PC-9 (cell line): ENCODE measurements around the gene SRA1. TPM values are rescaled to one million over a fixed set of nuclear protein-coding genes. Genes with fewer than 3 reads are reported as not detected.
A peak's percentile ranks its signal among the peaks of the same experiment; 100 is the strongest.

ENCODE experiments used
- BruUV-seq: library from RNA; stranded (reverse); fragments of 400-500 nt; replicated peaks from 2 replicates; lab custom pipeline; 2021; lab: Mats Ljungman, UMichigan
- CTCF ChIA-PET: fragments of 300-600 bp; sonication (Branson Sonifier 250); formaldehyde crosslinking; loops from one replicate; lab custom pipeline; 2022; ENCODE audit warnings: antibody characterized with exemption; lab: Charles Lee
- POLR2A ChIA-PET: fragments of 300-600 bp; sonication (Branson Sonifier 250); formaldehyde crosslinking; loops from one replicate; lab custom pipeline; 2022; ENCODE audit warnings: antibody characterized with exemption; ENCODE audit not compliant: unreplicated experiment; lab: Charles Lee
- DNase-seq, 2 experiments: peaks; one replicate each; pipeline versions ENCODE4 v3.0.0 to v3.0.0-alpha.2; 2015 to 2022; ENCODE audit warnings: mixed read lengths in 1 of 2
- H2AFZ ChIP-seq: fragments of 200-600 bp; sonication (generic); 2 replicates; pipeline ENCODE4 v1.8.1; 2017; ENCODE audit warnings: antibody characterized with exemption
- H3F3A ChIP-seq: fragments of 200-600 bp; sonication (generic); 2 replicates; pipeline ENCODE4 v1.8.1; 2017; ENCODE audit warnings: antibody characterized with exemption, mild to moderate bottlenecking, low read depth; ENCODE audit not compliant: insufficient read depth
- H3K27ac ChIP-seq: fragments of 200-600 bp; sonication (generic); 2 replicates; pipeline ENCODE4 v1.6.1; 2016; ENCODE audit warnings: mixed run types
- H3K27me3 ChIP-seq: fragments of 200-600 bp; sonication (generic); 2 replicates; pipeline ENCODE4 v1.6.1; 2016; ENCODE audit warnings: low read depth, mixed run types; ENCODE audit not compliant: insufficient read depth
- H3K36me3 ChIP-seq: fragments of 200-600 bp; sonication (generic); 2 replicates; pipeline ENCODE4 v1.6.1; 2016; ENCODE audit warnings: low read depth, mixed run types
- H3K4me1 ChIP-seq: fragments of 200-600 bp; sonication (generic); replicated peaks from 2 replicates; pipeline ENCODE4 v1.6.1; 2016; ENCODE audit warnings: mixed run types; ENCODE audit not compliant: insufficient read depth
- H3K4me2 ChIP-seq: fragments of 200-600 bp; sonication (generic); 2 replicates; pipeline ENCODE4 v1.6.1; 2017; ENCODE audit warnings: mixed run types
- H3K4me3 ChIP-seq: fragments of 200-600 bp; sonication (generic); 2 replicates; pipeline ENCODE4 v1.6.1; 2016; ENCODE audit warnings: mixed run types
- H3K79me2 ChIP-seq: fragments of 200-600 bp; sonication (generic); 2 replicates; pipeline ENCODE4 v1.6.1; 2017; ENCODE audit warnings: low read depth, mixed run types
- H3K9me2 ChIP-seq: fragments of 200-600 bp; sonication (generic); 2 replicates; pipeline ENCODE4 v1.8.1; 2017; ENCODE audit warnings: mild to moderate bottlenecking; ENCODE audit not compliant: insufficient read depth
- H3K9me3 ChIP-seq: fragments of 200-600 bp; sonication (generic); 2 replicates; pipeline ENCODE4 v1.8.1; 2016; ENCODE audit warnings: low read depth; ENCODE audit not compliant: insufficient read depth
- H4K20me1 ChIP-seq: fragments of 200-600 bp; sonication (generic); 2 replicates; pipeline ENCODE4 v1.8.1; 2017; ENCODE audit not compliant: insufficient read depth
- CTCF ChIP-seq: fragments of 200-600 bp; sonication (generic); conservative IDR thresholded peaks from 2 replicates; pipeline ENCODE4 v1.6.1; 2017; ENCODE audit warnings: mixed run types, antibody characterized with exemption, mild to moderate bottlenecking, moderate library complexity
- EZH2 ChIP-seq: fragments of 200-600 bp; sonication (generic); IDR thresholded peaks from 2 replicates; pipeline ENCODE4 v1.8.0; 2017; ENCODE audit warnings: antibody characterized with exemption, low read depth
- intact Hi-C: fragments of 100-400 bp; cut with micrococcal nuclease; formaldehyde crosslinking; loops from one replicate; pipeline ENCODE4 v1.10.0; 2022; ENCODE audit not compliant: unreplicated experiment
- total RNA-seq: library from RNA; stranded (reverse); gene quantifications from 2 replicates; pipeline ENCODE4 v1.2.3, GENCODE V29; 2021

Gene SRA1
- total RNA-seq, 1 experiment from 2014 or later, result 36.1 TPM

- POLR2A ChIA-PET, result interaction anchor here (0.7 kb wide), 1 partner anchor 173 kb away, joined by 6 read pairs; no protein-coding TSS in a partner anchor
- Histone ChIP-seq H3K9me2 (no peaks in the 10 kb centered on the region), H3K4me1 (peaks cover 12% of the 10 kb centered on the region; the same call in 1 of the 2 replicates), H4K20me1 (no peaks in the 10 kb centered on the region), H2AFZ (no peak overlapping the region), H3K4me3 (no peak overlapping the region), H3K4me2 (no peak overlapping the region), H3K36me3 (no peaks in the 10 kb centered on the region), H3K9me3 (no peaks in the 10 kb centered on the region), H3K27me3 (no peaks in the 10 kb centered on the region), H3F3A (no peaks in the 10 kb centered on the region), H3K79me2 (no peaks in the 10 kb centered on the region), H3K27ac (0 out of 2 replicates have a peak overlapping the region, but pooled peaks have one; percentile 20)
- no TSS peak for BruUV-seq
- TF ChIP-seq EZH2, result no peak
- no peak for TF ChIP-seq CTCF
- intact Hi-C loops, result no loop called here
- DNase-seq, result no peak
- CTCF ChIA-PET, result interaction anchor here (0.6 kb wide), 1 partner anchor 404 kb away, joined by 4 read pairs; no protein-coding TSS in a partner anchor
Measured at GRCh38 chr5:140573683-140574082, 16.4 kb upstream of the SRA1 start.

DNA sequence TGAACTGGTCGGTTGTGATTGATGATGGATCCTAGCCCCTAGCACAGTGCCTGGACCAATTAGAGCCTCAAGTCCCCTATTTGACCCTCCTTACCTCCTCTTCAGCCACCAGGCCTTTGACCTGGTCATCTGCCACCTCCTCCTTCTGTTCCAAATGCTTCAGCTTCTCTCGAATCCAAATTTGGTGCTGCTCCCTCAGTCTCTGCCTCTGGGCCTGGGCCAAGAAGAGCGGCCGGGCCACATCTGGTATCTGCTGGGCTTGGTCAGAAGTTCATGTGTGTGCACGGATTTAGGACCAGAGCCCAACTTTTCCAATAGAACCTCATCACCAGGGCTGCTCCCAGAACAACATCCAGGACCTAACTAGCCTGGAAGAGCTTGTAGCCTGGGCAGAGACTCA, 13.8 kb upstream of the SRA1 start:
- no peak overlapping the region for H2AFZ ChIP-seq

DNA sequence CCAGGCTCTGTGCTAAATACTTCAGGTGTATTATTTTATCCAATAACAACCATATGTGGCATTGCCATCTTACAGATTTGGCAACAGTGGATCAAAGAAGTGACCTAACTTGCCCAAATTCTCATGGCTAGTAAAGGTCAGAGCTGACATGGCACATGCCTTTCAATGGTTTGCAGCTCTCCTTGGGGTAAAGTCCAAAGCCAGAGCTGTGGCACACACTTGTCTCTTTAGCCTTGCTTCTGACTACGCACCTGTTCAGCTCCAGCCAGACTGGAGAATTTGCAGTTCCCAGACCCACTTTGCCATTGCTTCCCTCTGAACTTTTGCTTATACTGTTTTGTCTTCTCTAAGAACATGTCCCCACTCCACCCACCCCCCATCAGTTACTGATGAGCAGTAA, 13.2 kb upstream of the SRA1 start:
- no TSS peak for BruUV-seq
- Histone ChIP-seq H3F3A (no peaks in the 10 kb centered on the region), H3K4me2 (no peak overlapping the region), H3K9me3 (no peaks in the 10 kb centered on the region), H3K4me1 (peaks cover 18% of the 10 kb centered on the region), H3K36me3 (no peaks in the 10 kb centered on the region), H3K9me2 (no peaks in the 10 kb centered on the region), H3K4me3 (no peak overlapping the region), H3K79me2 (peaks cover 15% of the 10 kb centered on the region), H4K20me1 (no peaks in the 10 kb centered on the region), H2AFZ (no peak overlapping the region), H3K27ac (no peak overlapping the region), H3K27me3 (no peaks in the 10 kb centered on the region)
- no peak for DNase-seq
- TF ChIP-seq EZH2, result no peak
- no peak for TF ChIP-seq CTCF
- intact Hi-C loops, result no loop called here
- POLR2A ChIA-PET, result interaction anchor here (0.7 kb wide), 1 partner anchor 19 kb away, joined by 6 read pairs; no protein-coding TSS in a partner anchor
- CTCF ChIA-PET, result interaction anchor here (0.6 kb wide), 1 partner anchor 25 kb away, joined by 3 read pairs; no protein-coding TSS in a partner anchor

More for the DNA sequence above, 13.8 kb upstream of the SRA1 start:
- Histone ChIP-seq H3F3A (no peaks in the 10 kb centered on the region), H3K36me3 (no peaks in the 10 kb centered on the region), H3K27ac (no peak overlapping the region), H3K79me2 (peaks cover 9% of the 10 kb centered on the region), H3K9me2 (no peaks in the 10 kb centered on the region), H3K4me1 (peaks cover 12% of the 10 kb centered on the region; the same call in 1 of the 2 replicates), H3K27me3 (no peaks in the 10 kb centered on the region), H4K20me1 (no peaks in the 10 kb centered on the region), H3K4me2 (no peak overlapping the region), H3K9me3 (no peaks in the 10 kb centered on the region), H3K4me3 (no peak overlapping the region)
- TF ChIP-seq EZH2 (no peak), CTCF (no peak)
- no TSS peak for BruUV-seq
- ChIA-PET POLR2A (interaction anchor here (0.7 kb wide), 1 partner anchor 18 kb away, joined by 6 read pairs; no protein-coding TSS in a partner anchor), CTCF (no interaction called here)
- intact Hi-C loops, result no loop called here
- DNase-seq, result no peak
